SU-DHL-6 (cell line): ENCODE data around the gene PITPNC1.

Experiments
- H2AFZ ChIP-seq: fragments of 200-600 bp; sonication (generic); 2 replicates; pipeline ENCODE4 v1.6.1; 2014; ENCODE audit warnings: low read depth, mild to moderate bottlenecking, moderate library complexity, mixed read lengths, antibody characterized with exemption, low read length; ENCODE audit not compliant: severe bottlenecking
- H3F3A ChIP-seq: fragments of 200-600 bp; shearing (Covaris generic); 2 replicates; pipeline ENCODE4 v1.6.0; 2016; ENCODE audit warnings: antibody characterized with exemption, mild to moderate bottlenecking; ENCODE audit not compliant: insufficient read depth
- H3K27ac ChIP-seq: fragments of 200-600 bp; sonication (generic); 2 replicates; pipeline ENCODE4 v1.5.1; 2016; ENCODE audit warnings: low read depth, mild to moderate bottlenecking, low read length, moderate library complexity, mixed read lengths
- H3K27me3 ChIP-seq: fragments of 200-600 bp; sonication (generic), shearing (Covaris generic); 2 replicates; pipeline ENCODE4 v1.6.0; 2014; ENCODE audit warnings: mild to moderate bottlenecking, low read length
- H3K36me3 ChIP-seq: fragments of 200-600 bp; sonication (generic); 2 replicates; pipeline ENCODE4 v1.6.1; 2014; ENCODE audit warnings: mild to moderate bottlenecking, low read length, mixed read lengths
- H3K4me2 ChIP-seq: fragments of 300-600, 200-600 bp; shearing (Covaris generic), sonication (generic); 2 replicates; pipeline ENCODE4 v1.6.0; 2014; ENCODE audit warnings: low read length, low read depth, mild to moderate bottlenecking; ENCODE audit not compliant: poor library complexity, severe bottlenecking
- H3K4me3 ChIP-seq: fragments of 200-600 bp; sonication (generic); 2 replicates; pipeline ENCODE4 v1.5.1; 2014; ENCODE audit warnings: antibody characterized with exemption, low read length, mild to moderate bottlenecking, mixed read lengths; ENCODE audit not compliant: insufficient read depth, poor library complexity, severe bottlenecking
- H3K79me2 ChIP-seq: fragments of 200-600 bp; sonication (generic); 2 replicates; pipeline ENCODE4 v1.6.1; 2014; ENCODE audit warnings: mild to moderate bottlenecking, low read length, moderate library complexity; ENCODE audit not compliant: insufficient read depth
- H3K9ac ChIP-seq: fragments of 200-600 bp; sonication (generic); 2 replicates; pipeline ENCODE4 v1.7.0; 2014; ENCODE audit warnings: mild to moderate bottlenecking, low read length
- H3K9me2 ChIP-seq: fragments of 200-600 bp; sonication (generic); replicated peaks from 2 replicates; pipeline ENCODE4 v1.6.1; 2014; ENCODE audit warnings: low read length; ENCODE audit not compliant: insufficient read depth
- H3K9me3 ChIP-seq: fragments of 200-600 bp; sonication (generic); 2 replicates; pipeline ENCODE4 v1.6.1; 2014; ENCODE audit warnings: low read length, mixed read lengths; ENCODE audit not compliant: insufficient read depth
- H4K20me1 ChIP-seq: fragments of 200-600 bp; sonication (generic); 2 replicates; pipeline ENCODE4 v1.6.1; 2014; ENCODE audit warnings: low read depth, mild to moderate bottlenecking, antibody characterized with exemption, low read length, moderate library complexity, mixed read lengths
- CTCF ChIP-seq: fragments of 200-600 bp; sonication (generic); IDR thresholded peaks from one replicate; pipeline ENCODE4 v1.5.1; 2017; ENCODE audit warnings: antibody characterized with exemption, mild to moderate bottlenecking, low read length, moderate library complexity; ENCODE audit not compliant: insufficient read depth, poor library complexity, severe bottlenecking
- EZH2phosphoT487 ChIP-seq: fragments of 200-600 bp; sonication (generic), shearing (Covaris generic); conservative IDR thresholded peaks from 2 replicates; pipeline ENCODE4 v1.6.1; 2018; ENCODE audit warnings: mild to moderate bottlenecking, antibody characterized with exemption, low read length, moderate library complexity, mixed read lengths

Gene PITPNC1

DNA sequence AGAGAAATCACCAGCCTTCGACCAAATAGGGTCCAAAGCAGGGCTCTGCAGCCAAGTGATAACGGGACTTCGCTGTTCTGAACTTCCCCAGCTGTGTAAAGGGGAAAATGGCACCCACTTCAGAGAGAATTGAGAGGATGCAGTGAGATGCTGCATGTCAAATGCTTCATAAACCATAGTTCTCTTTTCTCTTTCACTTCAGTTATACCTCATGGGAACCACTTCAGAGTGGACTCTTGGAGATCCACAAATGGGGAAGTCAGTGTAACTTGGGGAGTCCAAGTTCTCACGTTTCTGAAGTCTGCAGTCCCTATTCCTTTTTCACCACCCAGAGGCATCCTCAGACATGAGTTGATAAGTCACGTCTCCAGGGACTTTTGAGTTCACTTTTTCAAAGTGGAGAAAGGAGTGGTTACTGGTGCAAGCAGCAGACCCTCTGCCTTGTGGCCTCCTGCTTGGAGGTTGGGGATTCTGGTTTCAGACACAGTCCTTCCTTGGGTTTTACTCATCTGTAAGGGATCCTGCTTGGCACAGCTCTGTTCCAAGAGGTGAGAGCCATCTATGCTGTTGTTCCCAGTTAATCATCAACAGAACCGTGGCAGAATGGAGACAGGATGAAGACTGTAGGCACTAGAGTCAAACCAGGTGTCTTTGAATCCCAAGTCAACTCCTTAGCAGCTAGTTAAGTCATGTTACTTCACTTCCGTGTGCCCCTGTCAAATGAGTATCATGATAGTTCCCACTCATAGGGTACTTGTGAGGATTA lies 217.2 kb downstream of the PITPNC1 start:
- Histone ChIP-seq H3F3A (no peaks in the 10 kb centered on the region), H3K9me2 (no peaks in the 10 kb centered on the region), H3K9ac (no peak overlapping the region), H3K27me3 (no peaks in the 10 kb centered on the region), H3K9me3 (no peaks in the 10 kb centered on the region), H3K4me3 (no peak overlapping the region), H4K20me1 (no peaks in the 10 kb centered on the region), H2AFZ (no peak overlapping the region), H3K79me2 (no peaks in the 10 kb centered on the region), H3K27ac (no peak overlapping the region), H3K36me3 (no peaks in the 10 kb centered on the region), H3K4me2 (no peak overlapping the region)
- TF ChIP-seq CTCF (no peak), EZH2phosphoT487 (no peak)

GRCh38 chr17:67600408-67600807 lies 223.3 kb downstream of the PITPNC1 start:
- TF ChIP-seq CTCF: no peak
- no peak for TF ChIP-seq EZH2phosphoT487
- Histone ChIP-seq H3K4me2 (no peak overlapping the region), H3K9ac (no peak overlapping the region), H3K27ac (no peak overlapping the region), H3K9me2 (no peaks in the 10 kb centered on the region), H2AFZ (no peak overlapping the region), H4K20me1 (no peaks in the 10 kb centered on the region), H3F3A (no peaks in the 10 kb centered on the region), H3K27me3 (no peaks in the 10 kb centered on the region), H3K9me3 (no peaks in the 10 kb centered on the region), H3K36me3 (no peaks in the 10 kb centered on the region), H3K79me2 (no peaks in the 10 kb centered on the region), H3K4me3 (no peak overlapping the region)

DNA sequence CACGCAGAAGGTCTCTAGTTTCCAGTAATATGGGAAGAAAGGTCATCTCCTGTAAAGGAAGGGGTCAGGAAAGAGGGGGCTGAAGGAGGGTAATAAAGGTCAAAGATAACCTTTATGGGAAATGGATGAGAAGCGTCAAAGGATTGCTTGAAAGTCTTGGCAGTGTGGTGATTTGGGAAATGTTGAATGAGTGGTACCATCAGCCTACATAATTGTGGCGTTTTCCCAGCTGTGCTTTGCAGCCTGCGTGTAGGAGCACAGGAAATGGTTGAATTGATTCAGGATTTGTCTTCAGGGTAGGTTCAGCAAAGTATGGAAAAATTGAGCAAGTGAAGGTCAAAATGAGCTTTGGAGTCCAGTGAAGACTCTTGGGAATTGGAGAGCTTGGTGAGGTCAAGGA lies 224.8 kb downstream of the PITPNC1 start:
- H3K4me2 ChIP-seq: no peak overlapping the region
- TF ChIP-seq EZH2phosphoT487: no peak
- no peak for TF ChIP-seq CTCF
- no peaks in the 10 kb centered on the region for H4K20me1 ChIP-seq
- no peaks in the 10 kb centered on the region for H3F3A ChIP-seq
- no peaks in the 10 kb centered on the region for H3K79me2 ChIP-seq
- no peak overlapping the region for H3K4me3 ChIP-seq
- no peak overlapping the region for H3K27ac ChIP-seq
- H3K36me3 ChIP-seq: no peaks in the 10 kb centered on the region
- H3K9me2 ChIP-seq: no peaks in the 10 kb centered on the region
- H3K27me3 ChIP-seq: no peaks in the 10 kb centered on the region
- H2AFZ ChIP-seq: no peak overlapping the region
- no peak overlapping the region for H3K9ac ChIP-seq
- no peaks in the 10 kb centered on the region for H3K9me3 ChIP-seq
